ENCODE measurements around the gene MEIS1.

MEIS1 gene

GRCh38 chr2:66530651-66531050 is 95.7 kb downstream of the MEIS1 start:
- Histone ChIP-seq H3K27ac (ENCODE audit: extremely low read depth, low read depth, low read length) (no peak overlapping the region), H3K4me1 (ENCODE audit: control insufficient read depth, insufficient read depth, low read length) (peaks cover 18% of the 10 kb centered on the region), H3K4me3 (ENCODE audit: low read depth, low read length) (no peak overlapping the region), H3K36me3 (ENCODE audit: control insufficient read depth in 2 of 2, insufficient read depth in 1 of 2, low read length in 2 of 2) (no peaks in the 10 kb centered on the region), H3K9me3 (ENCODE audit: control insufficient read depth, insufficient read depth, low read depth, low read length) (no peaks in the 10 kb centered on the region)
- TF ChIP-seq ZNF510 (tag by site-specific recombination; IDR thresholded peaks at IDR 0.05; ENCODE audit: insufficient replicate concordance) = no peak
- CTCF ChIA-PET = interaction anchor here (0.6 kb wide), 1 partner anchor 11 kb away, joined by 4 read pairs; no protein-coding TSS in a partner anchor
- POLR2A ChIA-PET = no interaction called here

GRCh38 chr2:66531155-66531554 is 96.2 kb downstream of the MEIS1 start:
- Histone ChIP-seq H3K9me3 (ENCODE audit: control insufficient read depth, insufficient read depth, low read depth, low read length) (no peaks in the 10 kb centered on the region), H3K36me3 (ENCODE audit: control insufficient read depth in 2 of 2, insufficient read depth in 1 of 2, low read length in 2 of 2) (no peaks in the 10 kb centered on the region), H3K4me3 (ENCODE audit: low read depth, low read length) (no peak overlapping the region), H3K4me1 (ENCODE audit: control insufficient read depth, insufficient read depth, low read length) (peaks cover 18% of the 10 kb centered on the region), H3K27ac (ENCODE audit: extremely low read depth, low read depth, low read length) (no peak overlapping the region)
- no peak for TF ChIP-seq ZNF18 (tag by site-specific recombination; IDR thresholded peaks at IDR 0.05)
- no peak for TF ChIP-seq ZNF560 (tag by site-specific recombination; IDR thresholded peaks at IDR 0.05; ENCODE audit: borderline replicate concordance)
- TF ChIP-seq ZNF747 (tag by site-specific recombination; IDR thresholded peaks at IDR 0.05) = no peak
- no peak for TF ChIP-seq ZNF473 (tag by site-specific recombination; IDR thresholded peaks at IDR 0.05)
- no peak for TF ChIP-seq ZNF169 (tag by site-specific recombination; IDR thresholded peaks at IDR 0.05)
- TF ChIP-seq ZBTB17 (tag by site-specific recombination; IDR thresholded peaks at IDR 0.05) = no peak
- no peak for TF ChIP-seq ZBTB10 (tag by site-specific recombination; IDR thresholded peaks at IDR 0.05)
- no peak for TF ChIP-seq ZNF404 (tag by site-specific recombination; IDR thresholded peaks at IDR 0.05)
- TF ChIP-seq WT1 (tag by site-specific recombination; IDR thresholded peaks at IDR 0.05) = no peak
- no peak for TF ChIP-seq ZNF2 (tag by site-specific recombination; IDR thresholded peaks at IDR 0.05)
- TF ChIP-seq ZNF624 (tag by site-specific recombination; IDR thresholded peaks at IDR 0.05) = no peak
- CTCF ChIA-PET = interaction anchor here (0.6 kb wide), 1 partner anchor 11 kb away, joined by 4 read pairs; no protein-coding TSS in a partner anchor
- POLR2A ChIA-PET = no interaction called here

GRCh38 chr2:66531567-66531966 is 96.6 kb downstream of the MEIS1 start:
- Histone ChIP-seq H3K36me3 (ENCODE audit: control insufficient read depth in 2 of 2, insufficient read depth in 1 of 2, low read length in 2 of 2) (no peaks in the 10 kb centered on the region), H3K9me3 (ENCODE audit: control insufficient read depth, insufficient read depth, low read depth, low read length) (no peaks in the 10 kb centered on the region), H3K4me1 (ENCODE audit: control insufficient read depth, insufficient read depth, low read length) (peaks cover 18% of the 10 kb centered on the region), H3K27ac (ENCODE audit: extremely low read depth, low read depth, low read length) (no peak overlapping the region), H3K4me3 (ENCODE audit: low read depth, low read length) (no peak overlapping the region)
- ChIA-PET POLR2A (no interaction called here), CTCF (no interaction called here)
- TF ChIP-seq ZNF510 (tag by site-specific recombination; IDR thresholded peaks at IDR 0.05; ENCODE audit: insufficient replicate concordance) (no peak), ZNF473 (tag by site-specific recombination; IDR thresholded peaks at IDR 0.05) (no peak), ZBTB26 (tag by site-specific recombination; optimal IDR thresholded peaks at IDR 0.05) (no peak), ZNF664 (tag by site-specific recombination; IDR thresholded peaks at IDR 0.05) (no peak), ZSCAN4 (tag by site-specific recombination; IDR thresholded peaks at IDR 0.05) (no peak), ZBTB44 (tag by site-specific recombination; IDR thresholded peaks at IDR 0.05) (no peak), ZNF211 (tag by site-specific recombination; IDR thresholded peaks at IDR 0.05; ENCODE audit: low read depth) (no peak), KLF1 (tag by site-specific recombination; IDR thresholded peaks at IDR 0.05) (no peak), ZNF514 (tag by site-specific recombination; IDR thresholded peaks at IDR 0.05) (no peak), HOXC10 (CRISPR knock-in tag; IDR thresholded peaks at IDR 0.05) (no peak), MYNN (tag by site-specific recombination; IDR thresholded peaks at IDR 0.05; ENCODE audit: borderline replicate concordance) (no peak), ZNF292 (tag by site-specific recombination; IDR thresholded peaks at IDR 0.05; ENCODE audit: borderline replicate concordance, low read depth) (no peak), ZNF37A (tag by site-specific recombination; IDR thresholded peaks at IDR 0.05) (no peak)

Data from HEK293 (cell line).